Right kidney (tissue), 1 donor: ENCODE measurements around the gene TIGD3.

Experiments
- DNase-seq: peaks from one replicate; pipeline ENCODE4 v3.0.0-alpha.2; 2016

Gene TIGD3

DNA sequence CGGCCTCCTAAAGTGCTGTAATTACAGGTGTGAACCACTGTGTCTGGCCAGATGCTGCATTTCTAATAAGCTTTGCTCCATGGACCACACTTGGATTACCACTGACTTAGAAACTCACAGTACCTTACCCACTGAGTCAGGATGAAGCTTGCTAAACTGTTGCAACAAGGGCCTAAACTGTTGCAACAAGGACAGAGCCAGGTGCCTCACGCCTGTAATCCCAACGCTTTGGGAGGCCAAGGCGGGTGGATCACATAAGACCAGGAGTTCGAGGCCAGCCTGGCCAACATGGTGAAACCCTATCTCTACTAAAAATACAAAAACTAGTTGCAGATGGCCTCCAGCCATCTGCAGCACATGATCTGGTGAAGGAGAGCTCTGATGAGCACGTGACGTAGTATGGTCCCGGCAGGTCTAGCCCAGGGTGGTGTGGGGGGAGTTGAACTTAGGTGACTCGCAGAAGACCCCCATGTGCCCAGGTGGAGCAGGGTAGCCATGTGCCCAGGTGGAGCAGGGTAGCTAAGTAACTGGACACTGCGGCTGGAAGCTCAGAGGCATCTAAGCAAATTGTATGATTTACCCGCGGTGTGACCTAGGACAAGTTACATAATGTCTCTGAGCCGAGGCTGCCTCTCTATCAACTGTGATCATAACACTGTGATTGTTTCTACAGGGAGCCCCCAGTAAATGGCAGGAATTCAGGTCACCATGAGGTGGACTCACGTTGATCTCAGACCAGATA, 19.5 kb downstream of the TIGD3 start:
- DNase-seq, result no peak

GRCh38 chr11:65375012-65375411, 20.5 kb downstream of the TIGD3 start:
- no peak for DNase-seq

DNA sequence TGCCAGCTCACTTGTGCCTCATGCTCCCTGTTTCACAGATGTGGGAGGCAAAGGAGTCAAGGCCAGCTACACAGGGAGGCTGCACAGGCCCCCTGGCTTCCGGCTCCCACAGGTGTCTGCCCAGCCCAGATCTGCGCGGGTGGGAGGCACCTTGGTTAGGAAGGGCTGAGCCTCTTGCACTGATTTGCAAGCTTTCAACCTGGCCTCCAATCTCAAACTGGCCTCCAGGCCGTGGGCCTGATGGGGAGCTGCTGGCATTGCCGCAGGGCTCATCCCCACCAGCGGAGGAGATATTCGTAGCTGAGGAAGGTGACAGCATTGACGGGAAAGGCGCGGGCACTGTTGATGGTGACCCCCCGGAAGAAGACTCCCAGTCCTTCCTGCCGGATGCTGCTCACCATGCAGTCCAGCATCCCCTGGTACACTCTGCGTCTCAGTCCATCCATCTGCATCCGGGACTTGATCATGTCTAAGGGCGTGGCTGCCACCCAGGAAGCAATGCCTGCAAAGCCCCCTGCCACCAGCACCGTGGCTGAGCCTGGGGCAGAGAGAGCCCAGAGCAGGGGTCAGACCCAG, 21.7 kb downstream of the TIGD3 start:
- DNase-seq, result no peak

DNA sequence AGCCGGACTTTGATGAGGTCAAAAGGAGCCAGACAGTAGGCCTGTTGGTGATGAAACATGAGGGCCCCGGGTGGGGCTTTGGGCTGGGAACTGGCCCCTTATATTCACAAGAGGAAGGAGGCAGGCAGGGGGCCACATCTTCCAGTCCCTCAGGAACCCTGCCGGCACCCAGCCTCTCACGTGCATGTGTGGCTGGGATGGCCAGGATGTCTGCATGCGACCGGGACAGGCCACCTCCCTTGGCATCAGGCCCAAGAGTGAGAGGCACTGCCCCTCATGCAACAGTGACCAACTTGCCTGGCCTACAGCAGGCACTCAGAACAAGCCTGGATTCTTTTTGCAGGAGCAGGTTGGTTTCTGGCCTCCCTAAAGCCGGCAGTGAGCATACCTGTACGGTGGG, 22.5 kb downstream of the TIGD3 start:
- no peak for DNase-seq

DNA sequence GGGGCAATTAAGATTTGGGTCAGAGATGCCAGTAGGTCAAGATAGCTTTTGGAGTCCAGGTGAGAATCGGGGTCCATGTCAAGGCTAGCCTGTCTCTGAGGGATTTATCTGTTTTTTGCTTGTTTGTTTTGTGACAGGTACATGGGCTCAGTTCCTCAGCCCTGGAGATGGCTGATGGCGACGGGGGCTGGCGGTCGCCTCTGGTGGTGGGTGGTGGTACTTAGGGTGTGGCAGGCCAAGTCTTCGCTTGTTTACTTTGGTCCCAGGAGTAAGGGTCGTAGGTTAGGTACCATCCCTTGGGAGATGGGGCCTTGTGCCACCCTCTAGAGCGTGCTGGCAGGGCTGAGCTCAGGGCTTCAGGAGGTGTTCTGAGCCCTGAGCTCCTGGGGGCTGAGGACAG, 23.2 kb downstream of the TIGD3 start:
- DNase-seq, result no peak

- peak; percentile 64 for DNase-seq
Measured at GRCh38 chr11:65378208-65378927, 23.8 kb downstream of the TIGD3 start.

GRCh38 chr11:65378928-65379638, 24.5 kb downstream of the TIGD3 start:
- DNase-seq, result no peak

DNA sequence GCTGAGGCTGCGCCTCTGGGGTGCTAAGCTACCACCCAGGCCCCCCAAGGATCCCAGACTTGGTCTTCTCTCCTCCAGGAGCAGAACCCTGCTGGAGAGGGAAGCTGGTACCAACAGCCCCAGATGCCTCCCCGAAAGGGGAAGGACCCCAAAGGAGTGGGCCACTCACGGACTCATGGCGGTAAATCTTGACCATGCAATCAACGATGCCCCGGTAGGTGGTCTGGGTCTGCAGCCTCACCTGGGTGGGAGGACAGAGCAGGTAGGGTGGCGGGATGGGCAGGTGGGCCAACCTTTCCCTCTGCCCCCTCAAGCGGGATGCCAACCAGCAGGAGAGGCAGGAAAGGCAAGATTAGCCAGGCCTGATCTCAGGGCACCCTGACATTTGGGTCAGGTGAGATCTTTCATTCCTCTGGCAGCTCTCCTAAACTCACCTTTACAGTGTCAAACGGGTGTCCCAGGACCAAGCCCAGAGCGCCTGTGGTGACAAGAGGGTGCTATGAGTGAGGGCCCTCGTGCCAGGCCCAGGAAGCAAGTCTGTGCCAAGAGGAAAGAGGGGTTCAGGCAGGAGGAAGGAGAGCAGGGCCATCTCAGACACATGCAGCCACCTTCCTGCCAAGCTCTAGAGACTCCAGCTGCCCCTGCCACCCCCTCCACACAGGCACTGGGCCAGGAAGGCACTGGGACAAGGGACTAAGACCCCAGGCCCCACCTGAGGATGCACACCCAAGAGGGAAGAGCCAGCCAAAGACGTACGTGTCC, 25.3 kb downstream of the TIGD3 start:
- DNase-seq, result no peak

- no peak for DNase-seq
Measured at GRCh38 chr11:65380460-65381119, 26.0 kb downstream of the TIGD3 start.

DNA sequence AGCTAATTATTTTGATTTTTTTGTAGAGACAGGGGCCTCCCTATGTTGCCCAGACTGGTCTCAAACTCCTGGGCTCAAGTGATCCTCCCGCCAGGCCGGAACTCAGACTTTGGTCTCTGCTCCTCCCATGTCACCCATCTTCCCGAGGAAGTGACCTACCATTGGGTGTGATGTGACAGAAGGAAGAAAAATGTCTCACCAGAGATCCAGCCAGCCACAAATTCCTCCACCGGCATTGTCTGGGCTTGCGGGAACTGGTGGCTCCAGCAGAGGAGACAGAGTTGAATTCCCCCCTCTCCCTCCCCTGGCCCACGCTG, 27.1 kb downstream of the TIGD3 start:
- no peak for DNase-seq

GRCh38 chr11:65382033-65382803, 27.7 kb downstream of the TIGD3 start, which contains the start of gene SLC25A45:
Gene SLC25A45, minus strand, starts transcription at chr11:65382646. Its CDS starts 695 bp downstream, at chr11:65381951.
- peak; percentile 90 for DNase-seq

GRCh38 chr11:65382804-65383368, 28.3 kb downstream of the TIGD3 start:
- no peak for DNase-seq

- no peak for DNase-seq
Measured at GRCh38 chr11:65383778-65384177, 29.2 kb downstream of the TIGD3 start.

DNA sequence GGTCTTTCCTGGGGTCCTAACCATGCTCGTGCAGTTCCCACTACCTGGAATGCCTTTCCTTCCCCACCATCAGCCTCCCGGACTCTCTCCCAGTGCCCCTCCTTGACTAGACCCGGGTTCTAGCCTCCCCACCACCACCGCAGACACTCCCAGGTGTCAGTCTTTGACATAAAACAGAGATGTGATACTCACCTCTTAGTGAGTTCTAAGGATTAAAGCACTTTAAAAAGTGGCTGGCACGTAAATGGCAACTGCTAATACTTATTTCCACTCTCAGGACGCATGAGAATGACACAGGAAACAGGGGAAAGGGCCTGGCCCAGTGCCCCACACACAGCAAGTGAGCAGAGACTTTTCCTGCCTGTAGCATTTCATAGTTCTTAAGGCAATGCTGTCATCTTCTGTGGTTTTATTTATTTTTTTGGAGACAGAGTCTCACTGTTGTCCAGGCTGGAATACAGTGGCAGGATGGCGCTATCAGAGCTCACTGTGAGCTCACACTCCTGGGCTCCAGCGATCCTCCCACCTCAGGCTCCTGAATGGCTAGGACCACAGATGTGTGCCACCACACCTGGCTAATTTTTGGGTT, 29.8 kb downstream of the TIGD3 start:
- no peak for DNase-seq

DNA sequence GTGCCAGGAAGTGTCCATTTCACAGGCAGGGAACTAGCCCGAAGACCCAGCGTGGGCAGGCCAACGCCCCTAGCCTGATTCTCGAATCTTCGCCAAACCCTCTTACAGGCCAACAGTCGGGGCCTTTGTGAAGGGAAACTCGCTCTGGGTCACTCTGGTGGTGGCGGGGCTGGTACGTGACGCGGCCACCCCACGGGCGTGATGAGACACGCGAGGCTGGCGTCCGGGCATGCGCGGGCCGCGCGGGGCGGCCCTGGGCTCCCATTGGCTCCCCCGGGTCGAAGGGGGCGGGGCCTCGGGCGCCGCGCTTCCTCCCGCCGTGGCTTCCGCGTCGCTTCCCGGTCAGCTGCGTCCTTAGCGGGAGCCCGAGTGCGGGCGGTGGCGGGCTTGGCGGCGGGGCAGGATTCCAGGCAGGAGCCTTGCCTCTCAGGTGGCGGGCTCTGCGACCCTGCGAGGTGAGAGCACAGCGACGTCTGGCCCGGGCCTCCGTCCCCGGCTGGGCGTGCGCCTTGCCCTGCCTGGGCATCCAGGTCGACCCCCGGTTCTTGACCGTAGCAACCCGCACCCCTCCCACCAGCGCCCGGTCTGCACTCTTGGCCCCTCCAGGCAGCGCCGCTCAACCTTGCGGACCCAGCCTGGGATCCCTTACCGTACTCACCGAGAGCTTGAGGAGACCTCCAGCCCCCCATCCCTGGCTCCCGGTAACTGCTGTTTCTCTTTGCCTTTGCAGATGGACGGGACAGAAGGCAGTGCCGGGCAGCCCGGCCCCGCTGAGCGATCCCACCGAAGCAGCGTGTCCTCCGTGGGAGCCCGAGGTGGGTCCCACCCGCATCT, 32.0 kb downstream of the TIGD3 start, which contains the start of gene FRMD8:
Gene FRMD8, plus strand, starts transcription at position 331 of the 834 bp plus-strand sequence. Its CDS starts 400 bp downstream, at position 731.
- peak; percentile 88 for DNase-seq

GRCh38 chr11:65388731-65389130, 34.2 kb downstream of the TIGD3 start:
- DNase-seq, result no peak

- DNase-seq, result no peak
Measured at GRCh38 chr11:65389294-65389980, 34.9 kb downstream of the TIGD3 start.
